HG03571 (cell line): ENCODE data around the gene CTNNA3.

Experiments
- ATAC-seq: cut with Tn5 transposase; IDR thresholded peaks from one replicate; pipeline ENCODE4 v1.9.1; 2021; ENCODE audit not compliant: unreplicated experiment

The CTNNA3 gene

GRCh38 chr10:66780796-66781195, 915.2 kb downstream of the CTNNA3 start:
- ATAC-seq, result no peak

GRCh38 chr10:66778351-66778750, 917.6 kb downstream of the CTNNA3 start:
- no peak for ATAC-seq

- no peak for ATAC-seq
Measured at GRCh38 chr10:66777665-66778064, 918.3 kb downstream of the CTNNA3 start.

GRCh38 chr10:66773472-66773817, 922.5 kb downstream of the CTNNA3 start:
- no peak for ATAC-seq

GRCh38 chr10:66772548-66773471, 923.2 kb downstream of the CTNNA3 start:
- no peak for ATAC-seq

- ATAC-seq, result no peak
Measured at GRCh38 chr10:66767707-66768106, 928.3 kb downstream of the CTNNA3 start.

- ATAC-seq, result no peak
Measured at GRCh38 chr10:66762218-66762729, 933.7 kb downstream of the CTNNA3 start.

- ATAC-seq, result no peak
Measured at GRCh38 chr10:66760941-66761340, 935.1 kb downstream of the CTNNA3 start.

GRCh38 chr10:66755474-66755873, 940.5 kb downstream of the CTNNA3 start:
- ATAC-seq, result no peak

GRCh38 chr10:66752714-66753113, 943.3 kb downstream of the CTNNA3 start:
- no peak for ATAC-seq

- no peak for ATAC-seq
Measured at GRCh38 chr10:66748217-66748616, 947.8 kb downstream of the CTNNA3 start.

- no peak for ATAC-seq
Measured at GRCh38 chr10:66747451-66747850, 948.5 kb downstream of the CTNNA3 start.

GRCh38 chr10:66746711-66747110, 949.3 kb downstream of the CTNNA3 start:
- no peak for ATAC-seq

- ATAC-seq, result no peak
Measured at GRCh38 chr10:66746246-66746645, 949.7 kb downstream of the CTNNA3 start.

- no peak for ATAC-seq
Measured at GRCh38 chr10:66744915-66745314, 951.1 kb downstream of the CTNNA3 start.

- no peak for ATAC-seq
Measured at GRCh38 chr10:66737241-66737640, 958.8 kb downstream of the CTNNA3 start.

GRCh38 chr10:66723608-66724400, 972.2 kb downstream of the CTNNA3 start:
- ATAC-seq, result no peak

GRCh38 chr10:66719483-66719882, 976.5 kb downstream of the CTNNA3 start:
- no peak for ATAC-seq

GRCh38 chr10:66717231-66717981, 978.6 kb downstream of the CTNNA3 start:
- ATAC-seq, result no peak

GRCh38 chr10:66714741-66715140, 981.3 kb downstream of the CTNNA3 start:
- no peak for ATAC-seq

- no peak for ATAC-seq
Measured at GRCh38 chr10:66713387-66713786, 982.6 kb downstream of the CTNNA3 start.
